Body of pancreas (tissue), 4 donors: Measurements from ENCODE around the gene ASMTL.
"Not testable (repeated sequence)": the region's sequence is repeated elsewhere in the genome, so short reads cannot be mapped to it uniquely, and the experiment has no call there.

Experiments
- POLR2A ChIP-seq, 3 donors: fragments of 450-650 bp; IDR thresholded peaks; one replicate each; pipeline ENCODE4 v1.6.1; 2016; ENCODE audit warnings: antibody characterized with exemption in 3 of 3, mild to moderate bottlenecking in 2 of 3
- TF ChIP-seq, protein P1 (sequence below), 7 experiments: fragments of 450-650 bp in 4 of 7; fragments of 200-600 bp in 3 of 7; sonication (generic) in 3 of 7; IDR thresholded peaks; one replicate each; pipeline ENCODE4 v1.5.1; 2016 to 2019; ENCODE audit warnings: antibody characterized with exemption in 7 of 7

DNA sequence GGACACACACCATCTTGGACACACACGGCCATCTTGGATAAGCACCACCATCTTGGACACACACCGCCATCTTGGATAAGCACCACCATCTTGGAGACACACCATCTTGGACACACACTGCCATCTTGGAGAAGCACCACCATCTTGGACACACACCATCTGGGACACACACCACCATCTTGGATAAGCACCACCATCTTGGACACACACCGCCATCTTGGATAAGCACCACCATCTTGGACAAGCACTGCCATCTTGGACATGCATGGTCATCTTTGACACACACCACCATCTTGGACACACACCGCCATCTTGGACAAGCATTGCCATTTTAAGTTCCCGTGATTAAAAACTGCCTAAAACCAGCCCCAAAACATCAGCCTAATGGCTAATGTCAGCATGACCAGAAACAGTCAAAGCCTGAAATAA lies 4.1 kb downstream of the ASMTL start:
- TF ChIP-seq, protein P1, sequence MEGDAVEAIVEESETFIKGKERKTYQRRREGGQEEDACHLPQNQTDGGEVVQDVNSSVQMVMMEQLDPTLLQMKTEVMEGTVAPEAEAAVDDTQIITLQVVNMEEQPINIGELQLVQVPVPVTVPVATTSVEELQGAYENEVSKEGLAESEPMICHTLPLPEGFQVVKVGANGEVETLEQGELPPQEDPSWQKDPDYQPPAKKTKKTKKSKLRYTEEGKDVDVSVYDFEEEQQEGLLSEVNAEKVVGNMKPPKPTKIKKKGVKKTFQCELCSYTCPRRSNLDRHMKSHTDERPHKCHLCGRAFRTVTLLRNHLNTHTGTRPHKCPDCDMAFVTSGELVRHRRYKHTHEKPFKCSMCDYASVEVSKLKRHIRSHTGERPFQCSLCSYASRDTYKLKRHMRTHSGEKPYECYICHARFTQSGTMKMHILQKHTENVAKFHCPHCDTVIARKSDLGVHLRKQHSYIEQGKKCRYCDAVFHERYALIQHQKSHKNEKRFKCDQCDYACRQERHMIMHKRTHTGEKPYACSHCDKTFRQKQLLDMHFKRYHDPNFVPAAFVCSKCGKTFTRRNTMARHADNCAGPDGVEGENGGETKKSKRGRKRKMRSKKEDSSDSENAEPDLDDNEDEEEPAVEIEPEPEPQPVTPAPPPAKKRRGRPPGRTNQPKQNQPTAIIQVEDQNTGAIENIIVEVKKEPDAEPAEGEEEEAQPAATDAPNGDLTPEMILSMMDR (IDR thresholded peaks at IDR 0.05): not testable (repeated sequence)
- TF ChIP-seq POLR2A (IDR thresholded peaks at IDR 0.05): not testable (repeated sequence)
